ENCODE measurements around the gene UNC79. TPM values are rescaled to one million over a fixed set of nuclear protein-coding genes. Genes with fewer than 3 reads are reported as not detected.

Gene UNC79
- total and polyA plus RNA-seq, 10 of the 15 experiments (the other 5 are each of a cell fraction or from before 2014, with no cell fraction given), result 0.04 to 0.29 (median 0.14) TPM

GRCh38 chr14:93736378-93737014 lies 305.8 kb downstream of the UNC79 start:
- no peaks in the 10 kb centered on the region for H3K36me3 ChIP-seq (ENCODE audit: control insufficient read depth in 2 of 2, insufficient read depth in 2 of 2, low read length in 1 of 2)
- H4K20me1 ChIP-seq (ENCODE audit: control insufficient read depth, insufficient read depth), result no peaks in the 10 kb centered on the region
- peak; percentile 31 to 54 (median 52); a peak in 5 of 6 replicates for TF ChIP-seq CTCF (IDR thresholded peaks at IDR 0.05 in 2 of 3, conservative IDR thresholded peaks at IDR 0.05 in 1 of 3; ENCODE audit: control insufficient read depth in 2 of 3, extremely low read depth in 1 of 3, insufficient read depth in 1 of 3, low read depth in 3 of 3, low read length in 3 of 3)
- peak; percentile 34; the same call in 1 of the 2 replicates for TF ChIP-seq RAD21 (IDR thresholded peaks at IDR 0.05; ENCODE audit: insufficient read depth, low read depth, low read length)
- no peak for TF ChIP-seq SP1 (IDR thresholded peaks at IDR 0.05; ENCODE audit: low read depth, low read length)
- no peak for TF ChIP-seq IRF3 (IDR thresholded peaks at IDR 0.05)
- no peak for TF ChIP-seq SMAD1 (IDR thresholded peaks at IDR 0.05; ENCODE audit: low read depth, partially characterized antibody)
- no peak for TF ChIP-seq TCF7 (IDR thresholded peaks at IDR 0.05; ENCODE audit: borderline replicate concordance)
- peak; percentile 16; the same call in 1 of the 2 replicates for TF ChIP-seq SMC3 (IDR thresholded peaks at IDR 0.05; ENCODE audit: borderline replicate concordance, low read length)
- in situ Hi-C loops (cut with MboI) (no loop called here), intact Hi-C loops (cut with micrococcal nuclease; ENCODE audit: unreplicated experiment) (no loop called here)
- H3K79me2 ChIP-seq (ENCODE audit: control insufficient read depth, insufficient read depth, low read length), result no peaks in the 10 kb centered on the region
- DNase-seq (ENCODE audit: low read depth, low spot score), result no peak
- no peaks in the 10 kb centered on the region for H3K4me1 ChIP-seq (ENCODE audit: control insufficient read depth, insufficient read depth, low read length)
- H3K9me3 ChIP-seq (replicated peaks; ENCODE audit: control insufficient read depth, insufficient read depth, low read length), result no peaks in the 10 kb centered on the region
- RAD21 ChIA-PET (ENCODE audit: unreplicated experiment), result no interaction called here
- CTCF ChIA-PET, result interaction anchor here (0.6 kb wide), 1 partner anchor 18 kb away, joined by 3 read pairs; no protein-coding TSS in a partner anchor
- peak; percentile 73 for ATAC-seq
- no peak overlapping the region for H3K4me2 ChIP-seq (ENCODE audit: control insufficient read depth, insufficient read depth)
- FAIRE-seq, result no peak
- no peak overlapping the region for H3K4me3 ChIP-seq
- H2AFZ ChIP-seq (ENCODE audit: control insufficient read depth, low read depth, low read length), result no peak overlapping the region
- H3K9ac ChIP-seq (ENCODE audit: control insufficient read depth, insufficient read depth, low read length), result no peak overlapping the region
- H3K27ac ChIP-seq (ENCODE audit: control insufficient read depth, insufficient read depth), result no peak overlapping the region
- SMC1A ChIA-PET (ENCODE audit: uncharacterized antibody, unreplicated experiment), result no interaction called here
- no peaks in the 10 kb centered on the region for H3K27me3 ChIP-seq (replicated peaks in 1 of 2; ENCODE audit: control insufficient read depth in 2 of 2, insufficient read depth in 2 of 2, low read length in 1 of 2)
- no TSS peak for BruUV-seq (replicated peaks)
- POLR2A ChIA-PET, result no interaction called here
- WGBS (ENCODE audit: insufficient coverage, insufficient replicate concordance, low lambda C conversion rate, missing lambda C conversion rate), result 16% methylated on average over 10 of the region's 10 CpGs
